Type B pancreatic cell (in vitro differentiated cells): ENCODE results near the gene OSTF1. TPM values are rescaled to one million over a fixed set of nuclear protein-coding genes. Genes with fewer than 3 reads are reported as not detected.

ENCODE experiments used
- DNase-seq: peaks from one replicate; pipeline ENCODE4 v3.0.0; 2021; ENCODE audit warnings: mixed read lengths; ENCODE audit not compliant: unreplicated experiment; ENCODE audit errors: extremely low spot score
- H3K27ac Mint-ChIP-seq: 2 replicates; pipeline ENCODE4 v1.8.0; 2021; ENCODE audit warnings: mild to moderate bottlenecking, mixed read lengths
- H3K27me3 Mint-ChIP-seq: 2 replicates; pipeline ENCODE4 v1.8.0; 2021; ENCODE audit warnings: mixed read lengths
- H3K36me3 Mint-ChIP-seq: 2 replicates; pipeline ENCODE4 v1.8.0; 2021; ENCODE audit warnings: mixed read lengths
- H3K4me1 Mint-ChIP-seq: one replicate; pipeline ENCODE4 v1.8.0; 2021; ENCODE audit warnings: mixed read lengths; ENCODE audit not compliant: unreplicated experiment
- H3K4me3 Mint-ChIP-seq: 2 replicates; pipeline ENCODE4 v1.8.0; 2021; ENCODE audit warnings: mild to moderate bottlenecking, mixed read lengths
- H3K9me3 Mint-ChIP-seq: 2 replicates; pipeline ENCODE4 v1.8.0; 2021; ENCODE audit warnings: mixed read lengths
- total RNA-seq: library from RNA; stranded (reverse); gene quantifications from 2 replicates; pipeline ENCODE4 v1.2.1, GENCODE V29; 2021; ENCODE audit warnings: low replicate concordance
- TF ChIP-seq, protein P1 (sequence below): fragments of 200-600 bp; sonication (generic); conservative IDR thresholded peaks from 2 replicates; pipeline ENCODE4 v1.5.0; 2021; ENCODE audit warnings: antibody characterized with exemption, mild to moderate bottlenecking

OSTF1 gene
- total RNA-seq, 1 donor from 2014 or later = 18.3 TPM

DNA sequence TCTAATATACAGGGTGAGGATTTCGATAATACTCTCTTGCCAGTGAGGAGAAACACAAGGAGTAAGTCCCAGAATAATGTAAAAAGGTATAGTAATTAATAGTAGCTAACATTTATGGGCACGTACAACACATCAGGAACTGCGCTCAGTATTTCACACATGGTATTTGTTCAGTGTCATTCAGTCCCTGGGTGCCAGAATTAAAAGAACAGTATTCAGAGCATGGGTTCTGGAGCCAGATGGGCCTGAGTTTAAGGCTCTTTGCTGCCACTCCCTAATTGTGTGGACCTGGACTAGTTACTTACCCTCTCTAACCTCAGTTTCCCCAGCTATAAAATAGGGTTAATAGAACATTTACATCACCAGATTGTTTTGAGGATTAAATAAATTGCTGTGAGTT, 16.3 kb downstream of the OSTF1 start:
- H3K9me3 Mint-ChIP-seq = no peaks in the 10 kb centered on the region
- H3K27me3 Mint-ChIP-seq = no peaks in the 10 kb centered on the region
- peaks cover 5% of the 10 kb centered on the region for H3K4me1 Mint-ChIP-seq
- TF ChIP-seq, protein P1, sequence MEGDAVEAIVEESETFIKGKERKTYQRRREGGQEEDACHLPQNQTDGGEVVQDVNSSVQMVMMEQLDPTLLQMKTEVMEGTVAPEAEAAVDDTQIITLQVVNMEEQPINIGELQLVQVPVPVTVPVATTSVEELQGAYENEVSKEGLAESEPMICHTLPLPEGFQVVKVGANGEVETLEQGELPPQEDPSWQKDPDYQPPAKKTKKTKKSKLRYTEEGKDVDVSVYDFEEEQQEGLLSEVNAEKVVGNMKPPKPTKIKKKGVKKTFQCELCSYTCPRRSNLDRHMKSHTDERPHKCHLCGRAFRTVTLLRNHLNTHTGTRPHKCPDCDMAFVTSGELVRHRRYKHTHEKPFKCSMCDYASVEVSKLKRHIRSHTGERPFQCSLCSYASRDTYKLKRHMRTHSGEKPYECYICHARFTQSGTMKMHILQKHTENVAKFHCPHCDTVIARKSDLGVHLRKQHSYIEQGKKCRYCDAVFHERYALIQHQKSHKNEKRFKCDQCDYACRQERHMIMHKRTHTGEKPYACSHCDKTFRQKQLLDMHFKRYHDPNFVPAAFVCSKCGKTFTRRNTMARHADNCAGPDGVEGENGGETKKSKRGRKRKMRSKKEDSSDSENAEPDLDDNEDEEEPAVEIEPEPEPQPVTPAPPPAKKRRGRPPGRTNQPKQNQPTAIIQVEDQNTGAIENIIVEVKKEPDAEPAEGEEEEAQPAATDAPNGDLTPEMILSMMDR = no peak
- H3K27ac Mint-ChIP-seq = no peak overlapping the region
- H3K4me3 Mint-ChIP-seq = no peak overlapping the region
- no peak for DNase-seq
- H3K36me3 Mint-ChIP-seq = no peaks in the 10 kb centered on the region

DNA sequence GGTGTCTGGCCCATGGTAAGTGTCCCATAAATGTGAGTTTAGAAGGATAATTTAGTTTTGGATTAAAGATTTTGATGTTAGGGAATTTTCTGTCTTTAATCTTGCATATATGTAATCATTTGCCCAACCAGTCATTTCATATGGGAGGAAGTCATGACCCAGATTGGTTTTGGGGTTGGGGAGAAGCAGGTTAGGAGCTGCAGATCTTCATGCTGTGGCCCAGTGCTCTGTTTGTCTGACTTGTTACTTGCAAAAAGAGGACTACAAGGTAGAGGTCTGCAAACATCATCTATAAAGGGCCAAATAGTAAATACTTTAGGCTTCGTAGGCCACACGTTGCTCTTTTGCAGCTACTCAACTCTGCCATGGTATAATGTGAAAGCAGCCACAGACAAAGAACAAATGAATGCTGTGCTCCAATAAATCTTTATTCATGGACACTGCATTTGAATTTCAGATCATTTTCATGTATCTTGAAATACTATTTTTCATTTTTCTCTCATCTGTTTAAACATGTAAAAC, 16.8 kb downstream of the OSTF1 start:
- Mint-ChIP-seq H3K9me3 (no peaks in the 10 kb centered on the region), H3K36me3 (no peaks in the 10 kb centered on the region), H3K27ac (no peak overlapping the region), H3K4me3 (no peak overlapping the region), H3K27me3 (no peaks in the 10 kb centered on the region), H3K4me1 (peaks cover 5% of the 10 kb centered on the region)
- TF ChIP-seq, protein P1 = no peak
- DNase-seq = no peak

DNA sequence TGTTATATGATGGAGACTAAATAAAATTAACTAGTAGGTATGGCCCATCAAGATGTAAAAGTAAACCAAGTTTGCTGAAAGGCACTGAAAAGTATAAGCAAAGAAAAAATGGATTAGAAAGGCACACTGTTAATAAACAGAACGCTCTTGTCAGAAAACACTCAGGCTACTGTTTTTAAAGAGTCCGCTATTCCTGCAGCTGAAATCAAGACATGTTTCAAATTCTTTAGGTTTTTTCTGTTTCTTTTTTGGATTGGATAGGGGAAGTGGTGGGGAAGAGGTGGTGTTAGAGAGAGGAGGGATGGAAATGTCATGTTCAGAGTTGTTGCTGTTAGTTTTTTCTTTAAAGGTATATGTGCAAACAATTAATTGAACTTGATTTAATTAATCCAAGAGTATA, 17.5 kb downstream of the OSTF1 start:
- TF ChIP-seq, protein P1 = no peak
- Mint-ChIP-seq H3K9me3 (no peaks in the 10 kb centered on the region), H3K27me3 (no peaks in the 10 kb centered on the region), H3K4me1 (peaks cover 4% of the 10 kb centered on the region), H3K4me3 (no peak overlapping the region), H3K36me3 (no peaks in the 10 kb centered on the region), H3K27ac (no peak overlapping the region)
- DNase-seq = no peak

DNA sequence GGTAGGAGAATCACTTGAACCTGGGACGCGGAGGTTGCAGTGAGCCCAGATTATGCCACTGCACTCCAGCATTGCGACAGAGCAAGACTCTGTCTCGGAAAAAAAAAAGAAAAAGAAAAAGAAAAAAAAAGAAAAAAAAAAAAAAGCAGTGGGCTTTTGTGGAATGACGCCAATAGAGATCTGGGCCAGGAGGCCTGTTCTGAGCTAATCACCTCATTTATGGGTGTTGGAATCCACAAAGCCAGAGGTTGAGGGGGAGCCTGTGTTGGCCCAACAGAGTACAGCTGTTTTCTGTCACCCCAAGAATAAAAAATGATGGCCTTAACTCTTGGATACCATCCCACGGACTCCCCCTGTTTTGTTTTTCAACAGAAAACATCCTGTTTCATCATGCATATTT, 18.5 kb downstream of the OSTF1 start:
- H3K27me3 Mint-ChIP-seq = no peaks in the 10 kb centered on the region
- H3K9me3 Mint-ChIP-seq = no peaks in the 10 kb centered on the region
- no peak overlapping the region for H3K4me3 Mint-ChIP-seq
- no peaks in the 10 kb centered on the region for H3K4me1 Mint-ChIP-seq
- no peak overlapping the region for H3K27ac Mint-ChIP-seq
- DNase-seq = no peak
- TF ChIP-seq, protein P1 = no peak
- H3K36me3 Mint-ChIP-seq = no peaks in the 10 kb centered on the region

DNA sequence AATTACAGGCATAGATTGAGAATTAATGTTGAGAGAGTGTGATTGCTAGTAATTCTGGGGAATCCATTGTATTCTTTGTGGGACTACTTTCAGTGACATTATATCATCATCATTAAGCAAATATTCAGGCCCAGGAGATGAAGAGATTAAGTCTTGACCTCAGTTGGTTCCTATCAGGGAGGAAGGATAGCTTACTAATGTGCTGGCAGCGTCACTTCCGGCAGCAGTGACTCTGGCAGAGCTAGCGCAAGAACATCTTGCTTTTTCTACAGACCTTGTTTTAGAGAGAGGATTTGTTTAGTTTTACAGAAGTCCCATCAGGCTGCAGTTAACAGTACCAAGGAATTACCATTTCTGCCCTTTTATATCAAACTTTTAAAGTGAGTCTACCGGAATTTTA, 20.3 kb downstream of the OSTF1 start:
- Mint-ChIP-seq H3K27me3 (no peaks in the 10 kb centered on the region), H3K4me3 (no peak overlapping the region), H3K4me1 (peaks cover 7% of the 10 kb centered on the region), H3K27ac (no peak overlapping the region), H3K36me3 (no peaks in the 10 kb centered on the region), H3K9me3 (no peaks in the 10 kb centered on the region)
- TF ChIP-seq, protein P1 = no peak
- DNase-seq = no peak

DNA sequence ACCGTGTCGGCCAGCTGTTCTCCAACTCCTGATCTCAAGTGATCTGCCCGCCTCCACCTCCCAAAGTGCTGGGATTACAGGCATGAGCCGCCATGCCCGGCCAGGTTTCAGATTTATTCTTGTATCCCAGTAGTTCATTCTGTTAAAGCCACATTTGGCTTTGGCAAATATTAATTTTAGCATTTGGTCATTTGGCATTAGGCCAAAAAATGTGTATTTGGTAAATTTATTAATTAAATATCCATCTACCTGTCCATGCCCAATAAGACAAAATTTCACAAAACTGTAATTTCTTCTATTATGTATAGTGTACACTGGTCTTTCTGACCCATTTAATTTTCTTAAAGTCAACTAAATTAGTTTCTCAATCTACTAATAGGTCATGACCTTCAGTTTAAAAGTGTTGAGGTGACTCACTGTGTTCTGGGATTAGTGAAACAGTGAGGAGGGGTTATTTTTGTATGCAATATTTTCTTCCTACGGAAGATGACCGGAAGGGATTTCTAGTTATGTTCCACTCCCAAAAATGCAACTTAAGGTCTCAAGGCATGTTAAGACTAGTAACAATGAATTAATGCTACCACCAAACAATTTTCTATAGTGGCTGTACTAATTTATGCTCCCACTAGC, 21.0 kb downstream of the OSTF1 start:
- Mint-ChIP-seq H3K4me1 (peaks cover 7% of the 10 kb centered on the region), H3K27me3 (no peaks in the 10 kb centered on the region), H3K36me3 (no peaks in the 10 kb centered on the region), H3K4me3 (no peak overlapping the region), H3K9me3 (no peaks in the 10 kb centered on the region), H3K27ac (no peak overlapping the region)
- no peak for DNase-seq
- TF ChIP-seq, protein P1 = no peak
